ENCODE measurements around the gene ZNF536. TPM values are rescaled to one million over a fixed set of nuclear protein-coding genes. Genes with fewer than 3 reads are reported as not detected.
A peak's percentile ranks its signal among the peaks of the same experiment; 100 is the strongest.

ZNF536 gene
- 1 to 10 TPM; 3.8 to 8.9 (median 5.9) TPM for total RNA-seq
- polyA plus RNA-seq: under 1 TPM; under 0.01 to 0.87 (median 0.46) TPM

DNA sequence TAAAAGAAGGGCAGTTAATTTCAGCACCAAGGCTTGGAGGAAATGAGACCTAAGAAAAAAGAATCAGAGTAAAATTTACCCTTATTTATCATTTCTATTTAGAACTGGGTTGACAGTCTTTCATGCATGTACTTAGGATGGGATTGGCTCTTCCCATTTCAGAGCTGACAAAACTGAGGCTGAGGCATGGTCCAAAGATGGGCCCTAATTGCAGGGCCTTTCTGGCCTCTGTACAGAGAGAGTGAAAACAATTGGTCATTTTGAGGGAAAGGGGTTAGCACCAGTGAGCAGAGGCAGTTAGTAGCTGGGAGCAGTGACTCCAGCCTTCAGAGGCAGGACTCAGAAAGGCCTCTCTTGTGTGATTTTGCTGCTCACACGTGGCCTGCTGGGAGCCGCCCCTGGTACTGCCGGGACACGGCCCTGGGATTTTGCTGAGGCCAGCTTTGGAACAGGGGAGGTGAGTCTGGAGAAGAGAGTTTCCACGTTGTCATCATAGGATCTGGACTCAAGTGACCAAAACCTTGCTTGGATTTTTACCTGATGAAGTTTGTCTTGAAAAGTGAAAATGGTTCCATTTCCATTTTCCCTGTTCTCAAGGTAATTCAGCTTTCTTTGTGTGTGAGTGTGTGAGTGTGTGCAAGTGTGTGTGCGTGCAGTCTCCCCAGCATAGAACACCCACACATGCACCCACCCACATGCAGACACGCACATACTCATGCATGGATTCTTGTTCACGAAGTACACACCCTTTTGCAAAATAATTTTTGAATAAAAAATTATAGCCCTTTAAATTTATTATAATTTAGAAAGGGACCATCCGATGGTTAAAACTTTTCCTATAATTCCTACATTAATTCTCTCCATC is at the start of gene ZNF536:
Gene ZNF536 (plus strand): TSS at position 425 of the 865 bp plus-strand sequence. CDS start 71,179 bp downstream, outside the sequence.
- Histone ChIP-seq H3K27me3 (peaks cover 14 to 47% (median 25%) of the 10 kb centered on the region in 3 donors), H3K9me3 (no peaks in the 10 kb centered on the region), H3K36me3 (no peaks in the 10 kb centered on the region), H3K4me1 (no peaks in the 10 kb centered on the region), H3K4me3 (no peak within 1 kb of the TSS), H3K27ac (no peak within 1 kb of the TSS)
- DNase-seq: no peak
- WGBS, 2 donors: 55 to 81% methylated on average over 9 of the region's 9 CpGs
- intact Hi-C loops (cut with DNase I): no loop called here
- TF ChIP-seq EP300 (IDR thresholded peaks at IDR 0.05) (no peak), POLR2A (IDR thresholded peaks at IDR 0.05) (no peak)

DNA sequence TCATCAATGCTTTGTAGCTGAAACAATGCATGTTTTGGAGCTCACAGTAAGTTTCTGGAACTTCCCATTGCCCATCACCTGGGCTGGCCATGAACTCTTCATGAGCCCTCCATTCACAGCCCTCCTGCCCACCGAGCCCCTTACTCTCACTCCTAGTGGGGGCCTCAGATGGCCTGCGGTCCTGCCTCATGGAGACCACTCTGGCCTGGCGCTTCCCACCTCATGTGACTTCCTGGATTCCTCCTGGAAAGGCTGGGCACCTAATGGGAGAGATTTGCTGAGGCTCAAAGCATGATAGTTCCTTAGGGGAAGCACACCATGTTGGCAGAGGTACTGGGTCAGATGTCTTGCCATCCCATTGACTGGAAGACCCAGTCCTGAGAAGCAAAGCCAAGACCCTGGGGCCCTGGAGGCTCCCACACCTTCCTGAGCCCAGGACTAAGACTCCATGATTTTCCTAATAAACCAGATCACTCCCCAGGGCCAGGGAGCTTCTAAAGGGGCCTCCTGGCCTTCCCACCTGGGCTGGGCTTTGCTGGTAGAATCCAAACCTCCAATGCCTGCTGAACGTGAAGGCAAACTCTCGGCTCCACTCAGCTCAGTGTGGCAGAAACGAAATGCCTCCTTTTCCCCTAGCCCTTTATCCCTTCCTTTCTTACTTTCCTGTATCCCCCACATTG is 49.4 kb upstream of the ZNF536 start:
- 79 to 85% methylated on average over 6 of the region's 6 CpGs for WGBS, 2 donors
- H3K27me3 ChIP-seq: no peaks in the 10 kb centered on the region
- no peak for DNase-seq

DNA sequence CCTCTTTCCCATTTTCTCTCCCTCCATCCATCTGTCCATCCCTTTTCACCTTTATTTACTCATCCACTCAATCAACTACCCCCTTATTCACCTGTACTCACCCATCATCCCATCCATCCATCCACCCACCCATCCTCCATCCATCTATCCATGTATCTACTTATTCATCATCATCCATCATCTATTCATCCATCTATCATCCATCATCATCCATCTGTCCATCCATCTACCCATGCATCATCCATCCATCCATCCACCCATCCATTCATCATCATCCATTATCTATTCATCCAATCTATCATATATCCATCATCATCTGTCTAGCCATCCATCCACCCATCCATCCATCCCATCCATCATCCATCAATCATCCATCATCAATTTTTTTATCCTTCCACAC is 48.3 kb upstream of the ZNF536 start:
- no peaks in the 10 kb centered on the region for H3K36me3 ChIP-seq
- TF ChIP-seq POLR2A (IDR thresholded peaks at IDR 0.05) (no peak), EP300 (IDR thresholded peaks at IDR 0.05) (no peak), POLR2AphosphoS5 (IDR thresholded peaks at IDR 0.05) (no peak)
- no peaks in the 10 kb centered on the region for H3K27me3 ChIP-seq
- no peak for DNase-seq
- intact Hi-C loops (cut with DNase I): no loop called here
- no peaks in the 10 kb centered on the region for H3K9me3 ChIP-seq
- no peak overlapping the region for H3K4me3 ChIP-seq
- no peaks in the 10 kb centered on the region for H3K4me1 ChIP-seq
- no peak overlapping the region for H3K27ac ChIP-seq

More for the DNA sequence above, 49.4 kb upstream of the ZNF536 start:
- H3K4me3 ChIP-seq: no peak overlapping the region
- TF ChIP-seq POLR2A (IDR thresholded peaks at IDR 0.05) (no peak), EP300 (IDR thresholded peaks at IDR 0.05) (no peak), POLR2AphosphoS5 (IDR thresholded peaks at IDR 0.05) (no peak)
- TF ChIP-seq, protein P1, sequence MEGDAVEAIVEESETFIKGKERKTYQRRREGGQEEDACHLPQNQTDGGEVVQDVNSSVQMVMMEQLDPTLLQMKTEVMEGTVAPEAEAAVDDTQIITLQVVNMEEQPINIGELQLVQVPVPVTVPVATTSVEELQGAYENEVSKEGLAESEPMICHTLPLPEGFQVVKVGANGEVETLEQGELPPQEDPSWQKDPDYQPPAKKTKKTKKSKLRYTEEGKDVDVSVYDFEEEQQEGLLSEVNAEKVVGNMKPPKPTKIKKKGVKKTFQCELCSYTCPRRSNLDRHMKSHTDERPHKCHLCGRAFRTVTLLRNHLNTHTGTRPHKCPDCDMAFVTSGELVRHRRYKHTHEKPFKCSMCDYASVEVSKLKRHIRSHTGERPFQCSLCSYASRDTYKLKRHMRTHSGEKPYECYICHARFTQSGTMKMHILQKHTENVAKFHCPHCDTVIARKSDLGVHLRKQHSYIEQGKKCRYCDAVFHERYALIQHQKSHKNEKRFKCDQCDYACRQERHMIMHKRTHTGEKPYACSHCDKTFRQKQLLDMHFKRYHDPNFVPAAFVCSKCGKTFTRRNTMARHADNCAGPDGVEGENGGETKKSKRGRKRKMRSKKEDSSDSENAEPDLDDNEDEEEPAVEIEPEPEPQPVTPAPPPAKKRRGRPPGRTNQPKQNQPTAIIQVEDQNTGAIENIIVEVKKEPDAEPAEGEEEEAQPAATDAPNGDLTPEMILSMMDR (IDR thresholded peaks at IDR 0.05): no peak
- H3K4me1 ChIP-seq: no peaks in the 10 kb centered on the region
- no peak overlapping the region for H3K27ac ChIP-seq
- intact Hi-C loops (cut with DNase I): no loop called here
- H3K9me3 ChIP-seq: no peaks in the 10 kb centered on the region
- H3K36me3 ChIP-seq: no peaks in the 10 kb centered on the region

DNA sequence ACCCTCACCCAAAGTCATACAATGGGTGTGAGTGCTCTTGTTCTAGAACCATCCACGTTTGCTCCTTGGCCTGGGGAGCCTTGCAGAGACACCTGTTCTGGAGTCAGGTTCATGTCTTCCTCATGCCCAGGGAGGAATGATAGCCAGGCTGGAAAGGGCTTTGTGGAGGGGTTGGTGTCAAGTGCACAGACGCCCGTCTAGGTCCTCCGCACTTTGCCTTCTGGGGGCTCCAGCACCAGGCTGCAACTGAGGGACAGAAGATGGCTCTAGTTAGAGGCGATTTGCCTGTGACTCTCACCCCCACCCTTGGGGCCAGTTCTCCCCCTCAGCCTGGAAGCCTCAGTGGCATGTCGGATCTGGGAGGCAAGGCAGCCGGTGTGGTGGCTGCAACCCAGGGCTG is 47.2 kb upstream of the ZNF536 start:
- Histone ChIP-seq H3K9me3 (no peaks in the 10 kb centered on the region), H3K4me3 (no peak overlapping the region), H3K36me3 (no peaks in the 10 kb centered on the region), H3K27me3 (no peaks in the 10 kb centered on the region), H3K4me1 (no peaks in the 10 kb centered on the region), H3K27ac (no peak overlapping the region)
- intact Hi-C loops (cut with DNase I): no loop called here
- peak; percentile 52 for DNase-seq
- WGBS, 2 donors: 80 to 88% methylated on average over 7 of the region's 7 CpGs
- TF ChIP-seq POLR2A (IDR thresholded peaks at IDR 0.05) (no peak), POLR2AphosphoS5 (IDR thresholded peaks at IDR 0.05) (no peak), EP300 (IDR thresholded peaks at IDR 0.05) (no peak)
- TF ChIP-seq, protein P1 (IDR thresholded peaks at IDR 0.05): no peak

DNA sequence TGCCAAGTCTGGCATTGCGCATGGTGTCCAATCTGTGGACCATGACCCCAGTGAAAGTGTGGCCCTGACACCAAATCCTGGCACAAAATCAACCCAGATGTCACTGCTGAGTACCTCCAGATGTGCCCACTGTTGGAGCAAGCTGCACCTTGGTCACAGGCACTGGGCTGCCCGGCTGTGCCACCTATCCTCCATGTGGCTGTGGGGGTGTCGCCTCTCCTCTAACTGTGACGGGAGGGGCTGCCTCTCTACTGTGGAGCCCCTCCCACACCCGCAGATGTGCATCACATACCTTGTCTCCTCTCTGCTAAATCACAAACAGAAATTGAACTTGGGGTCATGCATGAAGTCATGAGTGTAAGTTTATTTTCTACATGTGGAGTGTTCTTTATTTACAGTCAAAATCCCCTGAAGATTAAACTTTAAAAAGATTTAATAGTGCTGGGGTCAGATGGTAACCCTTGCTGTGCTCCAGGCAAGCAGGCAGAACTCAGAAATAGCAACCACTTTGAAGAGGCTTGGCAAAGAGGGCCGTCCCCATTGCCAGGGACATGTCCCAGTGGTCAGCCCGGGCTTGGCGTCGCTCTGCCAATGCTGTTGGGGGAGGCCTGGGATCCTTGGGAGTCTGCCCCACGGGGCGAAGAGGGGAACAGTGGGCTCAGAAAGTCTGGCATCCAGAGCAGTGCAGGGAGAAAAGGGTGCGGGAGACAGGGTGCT is 46.4 kb upstream of the ZNF536 start:
- intact Hi-C loops (cut with DNase I): no loop called here
- WGBS, 2 donors: 68 to 69% methylated on average over 12 of the region's 12 CpGs
- H3K36me3 ChIP-seq: no peaks in the 10 kb centered on the region
- H3K27me3 ChIP-seq: no peaks in the 10 kb centered on the region
- DNase-seq: peak; percentile 55
- H3K9me3 ChIP-seq: no peaks in the 10 kb centered on the region
- H3K4me1 ChIP-seq: no peaks in the 10 kb centered on the region
- no peak for TF ChIP-seq POLR2A (IDR thresholded peaks at IDR 0.05)
- TF ChIP-seq, protein P1 (IDR thresholded peaks at IDR 0.05): no peak
- TF ChIP-seq EP300 (IDR thresholded peaks at IDR 0.05): no peak
- TF ChIP-seq POLR2AphosphoS5 (IDR thresholded peaks at IDR 0.05): no peak
- no peak overlapping the region for H3K4me3 ChIP-seq
- no peak overlapping the region for H3K27ac ChIP-seq

Data from sigmoid colon (tissue), 7 donors.